NT2/D1 (cell line): ENCODE measurements around the gene CRACR2B.

ENCODE experiments used
- DNase-seq: peaks from one replicate; pipeline ENCODE4 v3.0.0-alpha.2; 2011; ENCODE audit warnings: low read depth, low spot score
- H3K27me3 ChIP-seq: 2 replicates; pipeline ENCODE4 v1.6.0; 2011; ENCODE audit warnings: mild to moderate bottlenecking; ENCODE audit not compliant: insufficient read length, insufficient read depth
- H3K36me3 ChIP-seq: 2 replicates; pipeline ENCODE4 v1.6.1; 2011; ENCODE audit warnings: mild to moderate bottlenecking, low read length, mixed read lengths; ENCODE audit not compliant: insufficient read depth, insufficient read length
- H3K4me1 ChIP-seq: 2 replicates; pipeline ENCODE4 v1.5.1; 2011; ENCODE audit not compliant: insufficient read depth, insufficient read length
- H3K4me3 ChIP-seq: 2 replicates; pipeline ENCODE4 v1.5.1; 2011; ENCODE audit warnings: low read depth; ENCODE audit not compliant: insufficient read length
- H3K9ac ChIP-seq: 2 replicates; pipeline ENCODE4 v1.6.0; 2011; ENCODE audit warnings: low read depth; ENCODE audit not compliant: insufficient read length
- H3K9me3 ChIP-seq: 2 replicates; pipeline ENCODE4 v1.5.1; 2011; ENCODE audit warnings: mild to moderate bottlenecking, low read length; ENCODE audit not compliant: insufficient read depth
- ZNF274 ChIP-seq: IDR thresholded peaks from 2 replicates; pipeline ENCODE4 v1.6.1; 2011; ENCODE audit warnings: mild to moderate bottlenecking, low read depth, low read length

CRACR2B gene

GRCh38 chr11:880447-880846 is 52.7 kb downstream of the CRACR2B start:
- no peaks in the 10 kb centered on the region for H3K4me1 ChIP-seq
- no peaks in the 10 kb centered on the region for H3K27me3 ChIP-seq
- no peak for TF ChIP-seq ZNF274
- no peak overlapping the region for H3K4me3 ChIP-seq
- H3K9ac ChIP-seq, result no peak overlapping the region
- peaks cover 73% of the 10 kb centered on the region for H3K36me3 ChIP-seq
- H3K9me3 ChIP-seq, result no peaks in the 10 kb centered on the region
- DNase-seq, result no peak
